HG02981 (cell line): ENCODE measurements around the gene RAB25.

Source experiments
- ATAC-seq: cut with Tn5 transposase; IDR thresholded peaks from one replicate; pipeline ENCODE4 v1.9.1; 2021; ENCODE audit warnings: mild to moderate bottlenecking, moderate library complexity; ENCODE audit not compliant: unreplicated experiment

RAB25 gene

GRCh38 chr1:156100205-156100995 is 39.4 kb downstream of the RAB25 start:
- ATAC-seq, result no peak

GRCh38 chr1:156101880-156102279 is 40.9 kb downstream of the RAB25 start:
- no peak for ATAC-seq

- no peak for ATAC-seq
Observed at GRCh38 chr1:156102633-156103511, 41.9 kb downstream of the RAB25 start.

DNA sequence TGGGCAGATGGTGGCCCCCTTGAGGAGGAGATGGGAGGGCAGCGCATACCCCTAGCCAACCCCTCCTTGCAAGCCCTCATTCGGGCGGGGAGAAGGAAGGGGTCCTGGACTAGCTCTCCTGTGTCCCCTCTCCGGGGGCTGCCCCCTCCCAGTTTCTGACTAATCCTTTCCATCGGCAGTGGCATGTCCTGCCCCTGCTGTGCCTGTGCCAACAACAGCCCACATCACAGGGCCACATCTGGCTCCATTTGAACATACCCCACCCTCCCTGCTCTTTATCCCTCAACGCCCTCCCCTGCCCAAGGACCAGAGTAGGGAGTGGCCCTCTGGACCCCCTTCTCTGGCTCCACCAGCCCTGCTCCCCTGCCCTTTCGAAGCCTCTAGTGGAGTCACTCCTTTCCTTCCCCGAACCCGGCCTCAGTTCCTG is 42.6 kb downstream of the RAB25 start:
- no peak for ATAC-seq

DNA sequence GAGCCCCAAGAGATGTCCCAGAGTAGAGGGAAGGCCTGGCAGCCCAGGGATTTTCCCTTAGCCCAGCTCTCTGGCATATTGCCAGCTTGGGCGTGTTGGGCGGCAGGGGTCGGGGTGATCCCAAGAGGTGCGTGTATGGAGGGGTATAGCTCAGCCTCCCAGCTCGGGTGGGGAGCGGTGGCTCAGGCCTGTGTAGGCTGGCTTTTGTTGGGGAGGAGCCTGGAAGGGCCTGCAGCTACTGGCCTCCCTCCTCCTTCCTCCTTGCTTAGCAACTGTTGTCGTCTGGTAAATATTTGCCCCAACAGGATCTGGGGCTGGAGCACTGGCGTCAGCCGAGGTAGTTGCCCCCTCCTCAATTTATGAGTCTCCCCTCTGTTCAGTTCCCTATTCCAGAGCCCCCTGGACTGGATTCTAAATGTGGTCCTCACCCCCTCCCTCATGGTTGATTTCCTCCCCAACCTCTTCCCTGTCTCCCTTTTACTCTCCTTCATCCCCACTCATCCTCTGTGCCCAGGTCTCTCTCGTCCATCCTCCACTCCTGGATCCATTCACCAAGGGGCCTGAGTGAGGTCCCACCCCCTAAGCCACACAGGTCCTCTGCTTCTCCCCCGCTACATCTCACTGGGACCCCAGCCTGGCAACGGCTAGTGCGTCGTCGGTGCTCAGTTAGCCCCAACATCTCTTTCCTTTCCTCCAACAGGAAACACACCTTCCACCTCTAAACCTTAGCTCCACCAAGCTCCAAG is 43.3 kb downstream of the RAB25 start:
- ATAC-seq, result no peak

- ATAC-seq, result no peak
Observed at GRCh38 chr1:156104861-156105832, 44.2 kb downstream of the RAB25 start.

DNA sequence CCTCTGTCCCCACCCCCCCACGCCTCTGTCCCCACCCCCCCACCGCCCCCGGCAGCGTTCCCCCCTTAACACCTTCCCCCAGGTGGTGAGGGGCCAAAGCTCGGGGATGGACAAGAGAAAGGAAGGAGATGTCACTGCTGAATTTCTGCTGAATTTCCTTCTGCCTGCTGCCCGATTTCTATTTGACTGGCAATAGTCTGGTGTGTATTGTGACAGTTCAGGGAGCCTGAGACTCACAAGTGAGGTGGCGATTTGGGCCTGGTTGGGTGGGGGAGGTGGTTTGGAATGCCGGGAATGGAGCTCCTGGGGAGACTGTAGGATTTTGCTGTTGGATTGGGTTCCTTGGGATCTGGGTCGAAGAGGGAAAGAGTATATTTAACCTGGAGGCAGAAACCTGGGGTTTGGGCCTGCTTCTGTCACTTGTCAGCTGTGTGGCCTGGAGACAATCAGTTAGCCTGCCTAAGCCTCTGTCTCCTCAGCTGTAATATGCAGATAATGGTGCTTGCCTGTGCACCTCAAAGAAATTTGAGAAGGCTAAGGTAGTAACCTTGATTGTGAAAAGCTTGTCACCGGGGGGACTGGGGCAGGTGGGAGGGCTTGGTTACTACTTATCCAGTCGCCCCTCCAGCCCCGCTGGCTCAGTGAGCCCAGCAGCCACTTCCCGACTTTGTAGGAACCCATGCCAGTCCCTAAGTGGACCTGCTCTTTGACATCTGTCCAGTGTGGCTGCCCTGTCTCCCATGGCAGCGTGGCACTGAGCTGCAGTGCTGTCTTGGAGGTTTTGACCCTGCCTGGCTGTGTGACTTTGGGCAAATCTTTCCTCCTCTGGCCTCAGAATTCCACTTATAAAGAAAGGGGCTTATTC is 45.9 kb downstream of the RAB25 start:
- ATAC-seq, result no peak

- no peak for ATAC-seq
Observed at GRCh38 chr1:156108057-156108456, 47.1 kb downstream of the RAB25 start.

DNA sequence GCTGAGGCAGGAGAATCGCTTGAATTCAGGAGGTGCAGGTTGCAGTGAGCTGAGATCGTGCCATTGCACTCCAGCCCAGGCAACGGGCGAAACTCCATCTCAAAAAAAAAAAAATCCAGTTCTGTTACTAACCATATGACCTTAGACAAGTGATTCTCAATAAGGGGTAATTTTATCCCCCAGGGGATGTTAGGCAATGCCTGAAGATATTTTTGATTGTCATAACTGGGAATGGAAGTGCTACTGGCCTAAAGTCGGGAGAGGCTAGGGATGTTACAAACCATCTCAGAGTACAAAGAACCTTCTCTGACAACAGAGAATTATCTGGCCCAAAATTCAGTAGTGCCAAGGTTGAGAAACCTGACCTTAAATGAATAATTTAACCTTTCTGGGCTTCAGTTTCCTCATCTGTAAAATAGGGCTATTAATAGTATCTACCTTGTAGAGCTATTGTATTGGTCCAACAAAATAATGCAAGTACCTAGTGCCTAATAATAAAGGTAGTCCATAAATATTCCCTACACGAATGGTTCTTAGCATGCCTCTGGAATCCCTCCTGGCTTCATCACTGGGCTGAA is 47.8 kb downstream of the RAB25 start:
- ATAC-seq, result no peak

DNA sequence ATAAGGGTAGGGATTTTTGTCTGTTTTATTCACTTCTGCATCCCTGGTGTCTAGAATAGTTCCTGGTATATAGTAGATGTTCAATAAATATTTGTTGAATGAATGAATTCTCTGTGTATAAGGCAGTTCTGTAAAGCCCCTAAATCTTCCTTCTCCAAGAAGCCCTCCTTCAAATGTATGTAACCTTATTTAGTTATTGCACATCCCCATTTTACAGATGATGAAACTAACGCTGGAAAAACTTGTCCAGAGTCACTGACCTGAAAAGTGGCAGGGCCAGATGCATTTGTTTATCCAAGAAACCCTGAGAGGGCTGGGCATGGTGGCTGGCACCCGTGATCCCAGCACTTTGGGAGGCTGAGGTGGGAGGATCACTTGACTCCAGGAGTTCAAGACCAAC is 49.3 kb downstream of the RAB25 start:
- ATAC-seq, result no peak

GRCh38 chr1:156111355-156111962 is 50.5 kb downstream of the RAB25 start:
- no peak for ATAC-seq

GRCh38 chr1:156112276-156113137 is 51.5 kb downstream of the RAB25 start:
- no peak for ATAC-seq

GRCh38 chr1:156113282-156113950 is 52.5 kb downstream of the RAB25 start:
- ATAC-seq, result no peak

- ATAC-seq, result peak; percentile 59
Observed at GRCh38 chr1:156114101-156114918, 53.4 kb downstream of the RAB25 start, which contains the start of gene LMNA. Gene LMNA (plus strand): TSS chr1:156114711. CDS start chr1:156114919, 208 bp downstream.

- peak; percentile 13 for ATAC-seq
Observed at GRCh38 chr1:156114919-156115513, 54.1 kb downstream of the RAB25 start.
